Neural progenitor cell (in vitro differentiated cells): Measurements from ENCODE around the gene CAB39L.
"Not testable (repeated sequence)": the region's sequence is repeated elsewhere in the genome, so short reads cannot be mapped to it uniquely, and the experiment has no call there.

Experiments
- EZH2 ChIP-seq: fragments of 200-600 bp; sonication (generic); IDR thresholded peaks from 2 replicates; pipeline ENCODE4 v1.6.1; 2017; ENCODE audit warnings: antibody characterized with exemption, mild to moderate bottlenecking, moderate library complexity
- TF ChIP-seq, protein P1 (sequence below): fragments of 200-600 bp; sonication (generic); IDR thresholded peaks from 2 replicates; pipeline ENCODE4 v1.5.1; 2017; ENCODE audit warnings: antibody characterized with exemption, mild to moderate bottlenecking

DNA sequence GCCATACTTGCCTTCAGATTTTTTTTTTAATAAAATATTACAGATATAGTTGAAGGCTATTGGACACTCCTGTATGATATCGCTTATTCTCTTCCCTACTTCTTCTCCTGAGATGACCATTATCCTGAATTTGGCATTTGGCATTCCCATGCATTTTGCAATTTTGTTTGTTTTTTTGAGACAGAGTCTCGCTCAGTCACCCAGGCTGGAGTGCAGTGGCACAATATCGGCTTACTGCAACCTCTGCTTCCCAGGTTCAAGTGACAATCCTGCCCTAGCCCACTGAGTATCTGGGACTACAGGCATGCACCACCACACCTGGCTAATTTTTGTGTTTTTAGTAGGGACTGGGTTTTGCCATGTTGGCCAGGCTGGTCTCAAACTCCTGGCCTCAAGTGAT, 116.7 kb downstream of the CAB39L start:
- TF ChIP-seq EZH2: not testable (repeated sequence)
- TF ChIP-seq, protein P1, sequence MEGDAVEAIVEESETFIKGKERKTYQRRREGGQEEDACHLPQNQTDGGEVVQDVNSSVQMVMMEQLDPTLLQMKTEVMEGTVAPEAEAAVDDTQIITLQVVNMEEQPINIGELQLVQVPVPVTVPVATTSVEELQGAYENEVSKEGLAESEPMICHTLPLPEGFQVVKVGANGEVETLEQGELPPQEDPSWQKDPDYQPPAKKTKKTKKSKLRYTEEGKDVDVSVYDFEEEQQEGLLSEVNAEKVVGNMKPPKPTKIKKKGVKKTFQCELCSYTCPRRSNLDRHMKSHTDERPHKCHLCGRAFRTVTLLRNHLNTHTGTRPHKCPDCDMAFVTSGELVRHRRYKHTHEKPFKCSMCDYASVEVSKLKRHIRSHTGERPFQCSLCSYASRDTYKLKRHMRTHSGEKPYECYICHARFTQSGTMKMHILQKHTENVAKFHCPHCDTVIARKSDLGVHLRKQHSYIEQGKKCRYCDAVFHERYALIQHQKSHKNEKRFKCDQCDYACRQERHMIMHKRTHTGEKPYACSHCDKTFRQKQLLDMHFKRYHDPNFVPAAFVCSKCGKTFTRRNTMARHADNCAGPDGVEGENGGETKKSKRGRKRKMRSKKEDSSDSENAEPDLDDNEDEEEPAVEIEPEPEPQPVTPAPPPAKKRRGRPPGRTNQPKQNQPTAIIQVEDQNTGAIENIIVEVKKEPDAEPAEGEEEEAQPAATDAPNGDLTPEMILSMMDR: not testable (repeated sequence)
